ENCODE results near the gene SH3RF1.

The SH3RF1 gene

DNA sequence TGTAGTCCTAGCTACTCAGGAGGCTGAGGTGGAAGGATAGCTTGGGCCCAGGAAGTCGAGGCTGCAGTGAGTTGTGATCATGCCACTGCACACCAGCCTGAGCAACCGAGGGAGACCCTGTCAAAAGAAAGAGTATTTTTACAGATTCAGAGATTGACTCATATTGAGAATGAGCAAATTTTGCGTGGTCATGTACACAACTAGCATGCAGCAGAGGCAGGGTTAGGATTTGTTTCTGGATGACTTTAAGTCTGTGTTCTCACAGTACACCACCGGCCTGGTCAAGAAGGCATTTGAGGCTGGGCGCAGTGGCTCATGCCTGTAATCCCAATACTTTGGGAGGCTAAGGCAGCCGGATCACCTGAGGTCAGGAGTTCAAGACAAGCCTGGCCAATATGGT, 215.9 kb downstream of the SH3RF1 start:
- no peak for DNase-seq (ENCODE audit: low read depth)
- TF ChIP-seq, protein P1, sequence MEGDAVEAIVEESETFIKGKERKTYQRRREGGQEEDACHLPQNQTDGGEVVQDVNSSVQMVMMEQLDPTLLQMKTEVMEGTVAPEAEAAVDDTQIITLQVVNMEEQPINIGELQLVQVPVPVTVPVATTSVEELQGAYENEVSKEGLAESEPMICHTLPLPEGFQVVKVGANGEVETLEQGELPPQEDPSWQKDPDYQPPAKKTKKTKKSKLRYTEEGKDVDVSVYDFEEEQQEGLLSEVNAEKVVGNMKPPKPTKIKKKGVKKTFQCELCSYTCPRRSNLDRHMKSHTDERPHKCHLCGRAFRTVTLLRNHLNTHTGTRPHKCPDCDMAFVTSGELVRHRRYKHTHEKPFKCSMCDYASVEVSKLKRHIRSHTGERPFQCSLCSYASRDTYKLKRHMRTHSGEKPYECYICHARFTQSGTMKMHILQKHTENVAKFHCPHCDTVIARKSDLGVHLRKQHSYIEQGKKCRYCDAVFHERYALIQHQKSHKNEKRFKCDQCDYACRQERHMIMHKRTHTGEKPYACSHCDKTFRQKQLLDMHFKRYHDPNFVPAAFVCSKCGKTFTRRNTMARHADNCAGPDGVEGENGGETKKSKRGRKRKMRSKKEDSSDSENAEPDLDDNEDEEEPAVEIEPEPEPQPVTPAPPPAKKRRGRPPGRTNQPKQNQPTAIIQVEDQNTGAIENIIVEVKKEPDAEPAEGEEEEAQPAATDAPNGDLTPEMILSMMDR (conservative IDR thresholded peaks at IDR 0.05; ENCODE audit: low read depth, low read length): no peak
- no peak overlapping the region for H3K4me3 ChIP-seq (ENCODE audit: low read length)

DNA sequence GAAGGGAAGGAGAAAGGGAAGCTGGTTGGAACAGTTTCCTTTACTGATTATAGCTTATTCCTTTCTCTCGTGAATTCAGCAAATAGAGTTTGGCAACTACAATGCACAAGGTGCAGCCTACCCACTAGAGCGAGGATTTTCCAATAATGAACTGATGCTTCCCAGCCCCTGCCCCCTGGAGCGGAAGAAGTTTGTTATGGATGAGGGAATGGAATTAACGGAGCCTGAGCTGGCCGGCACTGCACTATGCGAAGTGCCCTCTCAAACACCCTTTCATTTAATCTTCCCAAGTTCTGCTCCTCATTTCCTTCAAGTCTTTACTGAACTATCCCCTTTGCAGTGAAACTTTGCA, 218.2 kb downstream of the SH3RF1 start:
- DNase-seq (ENCODE audit: low read depth): no peak
- TF ChIP-seq, protein P1 (conservative IDR thresholded peaks at IDR 0.05; ENCODE audit: low read depth, low read length): no peak
- H3K4me3 ChIP-seq (ENCODE audit: low read length): no peak overlapping the region

DNA sequence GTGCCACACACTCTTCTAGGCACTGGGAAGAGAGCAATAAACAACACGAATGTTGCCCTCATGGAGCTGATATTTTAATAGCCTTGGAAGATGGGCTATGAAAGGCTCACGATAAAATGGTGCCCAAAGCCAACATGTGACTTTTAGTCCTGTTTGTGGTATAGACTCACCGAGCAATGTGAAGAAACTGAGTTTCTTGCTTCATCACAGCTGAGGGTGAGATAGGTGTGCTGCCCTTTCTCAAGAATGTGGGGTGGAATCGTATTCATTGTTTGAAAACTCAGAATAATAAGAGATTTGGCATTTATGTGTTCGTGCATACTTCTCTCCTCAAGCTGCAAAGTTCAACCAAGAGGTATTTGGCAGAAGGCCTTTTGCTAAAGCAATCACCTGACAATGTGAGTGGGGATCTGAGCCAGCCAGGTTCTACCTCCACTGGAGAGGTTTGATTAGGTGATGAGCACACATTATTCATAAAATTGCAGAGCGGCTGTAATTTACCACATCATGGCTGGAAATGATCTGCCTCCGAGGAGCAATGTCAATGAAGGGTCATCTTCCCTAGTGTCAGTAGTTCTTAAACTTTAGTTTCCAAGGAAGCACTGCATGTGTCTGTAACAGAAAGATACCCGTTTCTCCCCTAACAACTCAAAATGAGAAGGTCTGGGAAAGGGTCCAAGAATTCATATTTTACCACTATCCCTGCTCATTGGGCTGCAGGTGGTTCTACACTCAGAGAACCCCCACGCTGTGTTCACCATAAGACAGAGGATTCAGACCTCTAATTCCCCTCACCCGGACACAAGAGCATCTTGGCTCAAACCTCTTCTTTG, 218.8 kb downstream of the SH3RF1 start:
- DNase-seq (ENCODE audit: low read depth): no peak
- no peak overlapping the region for H3K4me3 ChIP-seq (ENCODE audit: low read length)

DNA sequence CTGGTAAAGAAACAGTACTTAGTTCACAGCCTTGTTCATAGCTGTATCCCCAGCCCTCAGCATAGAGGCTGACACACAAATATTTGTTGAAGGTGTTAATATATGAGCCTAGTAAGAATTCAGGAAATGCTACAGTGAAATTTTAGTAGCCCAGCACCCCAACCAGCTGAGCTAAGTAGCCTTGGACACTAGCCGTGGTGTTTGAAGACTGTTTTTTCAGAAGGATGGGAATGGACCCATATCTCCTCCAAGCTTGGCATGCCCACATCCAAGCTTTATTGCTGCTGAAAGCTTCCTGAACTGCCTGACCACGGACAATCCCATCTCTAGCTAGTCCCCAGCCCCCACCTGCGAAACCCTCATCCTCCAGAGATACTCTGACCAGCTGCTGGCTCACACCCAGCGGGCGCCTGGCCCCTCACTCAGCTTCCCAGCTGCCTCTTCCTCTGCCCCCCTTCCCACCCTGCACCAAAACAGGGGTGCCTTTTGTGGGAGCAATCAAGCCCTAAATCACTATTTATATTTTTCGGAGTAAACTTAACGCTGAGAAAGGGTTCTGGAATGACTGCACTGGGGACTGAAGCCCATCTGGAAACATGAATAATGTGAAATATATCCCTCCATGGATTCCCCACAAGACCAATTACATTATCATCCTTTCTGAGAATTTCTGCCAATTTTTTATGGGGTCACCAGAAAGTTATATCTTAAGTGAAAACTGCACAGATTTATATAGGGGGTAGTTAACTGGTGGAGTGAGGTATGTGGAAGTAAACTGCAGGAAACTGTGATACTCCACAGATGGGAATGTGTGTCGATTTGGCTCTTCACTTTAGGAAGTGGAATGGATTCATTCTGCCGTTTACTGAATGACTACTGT, 219.6 kb downstream of the SH3RF1 start:
- H3K4me3 ChIP-seq (ENCODE audit: low read length): no peak overlapping the region
- TF ChIP-seq, protein P1 (conservative IDR thresholded peaks at IDR 0.05; ENCODE audit: low read depth, low read length): no peak
- no peak for DNase-seq (ENCODE audit: low read depth)

More for the DNA sequence above, 218.8 kb downstream of the SH3RF1 start:
- TF ChIP-seq, protein P1 (conservative IDR thresholded peaks at IDR 0.05; ENCODE audit: low read depth, low read length): no peak

DNA sequence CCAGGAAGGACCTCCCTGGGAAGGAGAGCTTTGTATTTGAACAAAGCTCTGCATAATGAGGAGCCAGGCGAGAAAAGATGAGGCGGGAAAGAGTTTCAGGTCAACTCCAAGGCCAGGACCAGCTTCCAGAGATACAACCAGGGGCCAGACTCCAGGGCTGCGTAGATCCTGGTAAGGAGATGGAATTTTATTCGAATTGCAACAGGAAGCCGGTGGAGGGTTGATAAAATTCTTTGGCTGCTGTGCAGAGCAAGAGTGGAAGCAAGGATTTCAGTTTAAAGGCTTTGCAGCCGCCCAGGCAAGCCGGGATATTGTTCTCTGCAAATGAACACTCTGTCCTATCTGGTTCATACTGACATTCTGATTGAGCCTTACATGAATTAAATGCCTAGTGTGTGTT, 220.5 kb downstream of the SH3RF1 start:
- H3K4me3 ChIP-seq (ENCODE audit: low read length): no peak overlapping the region
- TF ChIP-seq, protein P1 (conservative IDR thresholded peaks at IDR 0.05; ENCODE audit: low read depth, low read length): no peak
- no peak for DNase-seq (ENCODE audit: low read depth)

DNA sequence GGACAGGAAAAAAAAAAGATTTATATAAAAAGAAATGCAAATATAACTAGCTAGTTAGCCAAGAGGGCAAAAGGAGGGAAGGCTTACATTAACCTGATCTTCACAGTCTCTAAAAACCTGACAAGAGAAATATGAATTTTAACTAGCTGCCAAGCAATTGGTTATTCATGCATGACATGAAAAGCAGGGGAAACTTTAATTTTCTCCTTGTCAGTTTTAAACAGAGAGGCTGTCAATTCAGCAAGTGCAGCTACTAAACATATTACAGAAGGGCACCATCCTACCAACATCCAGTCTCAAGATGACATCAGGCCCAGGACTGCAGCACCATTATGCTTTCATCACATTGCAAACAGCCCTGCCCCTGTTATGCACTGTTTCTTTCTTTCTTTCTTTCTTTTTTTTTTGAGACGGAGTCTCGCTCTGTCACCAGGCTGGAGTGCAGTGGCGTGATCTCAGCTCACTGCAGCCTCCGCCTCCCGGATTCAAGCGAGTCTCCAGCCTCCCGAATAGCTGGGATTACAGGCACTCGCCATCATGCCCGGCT, 221.8 kb downstream of the SH3RF1 start:
- TF ChIP-seq, protein P1 (conservative IDR thresholded peaks at IDR 0.05; ENCODE audit: low read depth, low read length): no peak
- H3K4me3 ChIP-seq (ENCODE audit: low read length): no peak overlapping the region
- DNase-seq (ENCODE audit: low read depth): no peak
